Measurements from ENCODE around the gene GCGR.

GCGR gene

DNA sequence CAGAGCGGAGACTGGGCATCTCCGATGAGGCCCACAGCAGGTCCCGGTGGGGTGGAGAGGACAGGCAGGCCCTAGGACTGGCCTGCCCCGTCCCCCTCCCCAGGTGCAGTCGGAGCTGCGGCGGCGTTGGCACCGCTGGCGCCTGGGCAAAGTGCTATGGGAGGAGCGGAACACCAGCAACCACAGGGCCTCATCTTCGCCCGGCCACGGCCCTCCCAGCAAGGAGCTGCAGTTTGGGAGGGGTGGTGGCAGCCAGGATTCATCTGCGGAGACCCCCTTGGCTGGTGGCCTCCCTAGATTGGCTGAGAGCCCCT, 9.4 kb downstream of the GCGR start:
- ATAC-seq (ENCODE audit: insufficient read depth, low read depth): no peak
- Histone ChIP-seq H2AFZ (ENCODE audit: low read depth, low read length) (no peak overlapping the region), H4K20me1 (ENCODE audit: insufficient read depth, low read length) (0 out of 2 replicates have a peak, but pooled peaks cover 7% of the 10 kb centered on the region), H3K4me1 (ENCODE audit: insufficient read depth, low read length) (no peaks in the 10 kb centered on the region), H3K4me2 (ENCODE audit: insufficient read depth, low read length) (no peak overlapping the region), H3K9ac (ENCODE audit: low read depth, low read length) (no peak overlapping the region), H3K9me3 (ENCODE audit: insufficient read depth, low read length, severe bottlenecking) (no peaks in the 10 kb centered on the region), H3K27me3 (ENCODE audit: insufficient read depth, low read length, poor library complexity) (no peaks in the 10 kb centered on the region), H3K4me3 (ENCODE audit: low read depth in 1 of 2, low read length in 2 of 2) (no peak overlapping the region), H3K36me3 (ENCODE audit: insufficient read depth, low read length) (no peaks in the 10 kb centered on the region), H3K27ac (ENCODE audit: low read length) (no peak overlapping the region), H3K79me2 (ENCODE audit: insufficient read depth, low read length) (no peaks in the 10 kb centered on the region)
- no peak for DNase-seq
- TF ChIP-seq EZH2 (IDR thresholded peaks at IDR 0.05; ENCODE audit: borderline replicate concordance, low read depth, low read length, severe bottlenecking): no peak
- TF ChIP-seq, protein P1, sequence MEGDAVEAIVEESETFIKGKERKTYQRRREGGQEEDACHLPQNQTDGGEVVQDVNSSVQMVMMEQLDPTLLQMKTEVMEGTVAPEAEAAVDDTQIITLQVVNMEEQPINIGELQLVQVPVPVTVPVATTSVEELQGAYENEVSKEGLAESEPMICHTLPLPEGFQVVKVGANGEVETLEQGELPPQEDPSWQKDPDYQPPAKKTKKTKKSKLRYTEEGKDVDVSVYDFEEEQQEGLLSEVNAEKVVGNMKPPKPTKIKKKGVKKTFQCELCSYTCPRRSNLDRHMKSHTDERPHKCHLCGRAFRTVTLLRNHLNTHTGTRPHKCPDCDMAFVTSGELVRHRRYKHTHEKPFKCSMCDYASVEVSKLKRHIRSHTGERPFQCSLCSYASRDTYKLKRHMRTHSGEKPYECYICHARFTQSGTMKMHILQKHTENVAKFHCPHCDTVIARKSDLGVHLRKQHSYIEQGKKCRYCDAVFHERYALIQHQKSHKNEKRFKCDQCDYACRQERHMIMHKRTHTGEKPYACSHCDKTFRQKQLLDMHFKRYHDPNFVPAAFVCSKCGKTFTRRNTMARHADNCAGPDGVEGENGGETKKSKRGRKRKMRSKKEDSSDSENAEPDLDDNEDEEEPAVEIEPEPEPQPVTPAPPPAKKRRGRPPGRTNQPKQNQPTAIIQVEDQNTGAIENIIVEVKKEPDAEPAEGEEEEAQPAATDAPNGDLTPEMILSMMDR (IDR thresholded peaks at IDR 0.05; ENCODE audit: borderline replicate concordance, extremely low read depth, low read length, poor library complexity, severe bottlenecking): no peak

DNA sequence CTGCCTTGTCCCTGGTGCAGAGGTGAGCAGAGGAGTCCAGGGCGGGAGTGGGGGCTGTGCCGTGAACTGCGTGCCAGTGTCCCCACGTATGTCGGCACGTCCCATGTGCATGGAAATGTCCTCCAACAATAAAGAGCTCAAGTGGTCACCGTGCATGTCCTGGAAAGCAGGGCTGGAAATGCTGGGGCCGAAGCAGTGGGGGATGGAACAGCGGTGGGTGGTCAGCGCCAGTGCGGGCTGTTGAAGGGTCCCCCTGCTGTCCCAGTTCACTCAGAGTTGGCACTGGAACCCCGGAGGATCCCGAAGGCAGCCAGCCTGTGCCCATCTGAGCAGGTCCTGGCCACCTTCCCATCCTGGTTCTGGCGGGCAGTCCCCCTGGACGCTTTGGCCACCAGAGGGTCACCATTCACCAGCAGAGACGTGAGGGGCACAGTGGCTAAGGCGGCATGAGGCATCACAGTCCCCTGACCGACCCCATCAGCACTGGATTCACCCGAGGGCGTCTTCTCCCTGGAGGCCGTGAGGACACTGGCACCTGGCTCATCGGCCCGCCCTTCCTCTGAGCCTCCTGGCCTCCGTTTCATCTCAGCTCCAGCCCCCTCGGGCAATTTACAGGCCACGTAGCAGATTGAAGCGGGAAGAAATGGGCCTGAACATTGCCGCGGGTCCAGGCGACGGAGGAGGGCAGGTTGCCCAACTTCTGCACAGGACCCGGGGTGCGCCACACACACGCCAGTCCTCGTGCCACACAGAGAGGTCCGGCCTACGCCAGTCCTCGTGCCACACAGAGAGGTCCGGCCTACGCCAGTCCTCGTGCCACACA, 10.1 kb downstream of the GCGR start:
- no peak overlapping the region for H3K4me3 ChIP-seq (ENCODE audit: low read depth in 1 of 2, low read length in 2 of 2)
- ATAC-seq (ENCODE audit: insufficient read depth, low read depth): no peak
- no peaks in the 10 kb centered on the region for H3K27me3 ChIP-seq (ENCODE audit: insufficient read depth, low read length, poor library complexity)
- DNase-seq: no peak
- no peaks in the 10 kb centered on the region for H3K4me1 ChIP-seq (ENCODE audit: insufficient read depth, low read length)
- H3K79me2 ChIP-seq (ENCODE audit: insufficient read depth, low read length): no peaks in the 10 kb centered on the region
- TF ChIP-seq, protein P1 (IDR thresholded peaks at IDR 0.05; ENCODE audit: borderline replicate concordance, extremely low read depth, low read length, poor library complexity, severe bottlenecking): no peak
- TF ChIP-seq EZH2 (IDR thresholded peaks at IDR 0.05; ENCODE audit: borderline replicate concordance, low read depth, low read length, severe bottlenecking): no peak
- no peak overlapping the region for H3K9ac ChIP-seq (ENCODE audit: low read depth, low read length)
- no peak overlapping the region for H3K27ac ChIP-seq (ENCODE audit: low read length)
- 0 out of 2 replicates have a peak, but pooled peaks cover 4% of the 10 kb centered on the region for H4K20me1 ChIP-seq (ENCODE audit: insufficient read depth, low read length)
- no peaks in the 10 kb centered on the region for H3K9me3 ChIP-seq (ENCODE audit: insufficient read depth, low read length, severe bottlenecking)
- H3K36me3 ChIP-seq (ENCODE audit: insufficient read depth, low read length): no peaks in the 10 kb centered on the region
- H3K4me2 ChIP-seq (ENCODE audit: insufficient read depth, low read length): no peak overlapping the region
- no peak overlapping the region for H2AFZ ChIP-seq (ENCODE audit: low read depth, low read length)

DNA sequence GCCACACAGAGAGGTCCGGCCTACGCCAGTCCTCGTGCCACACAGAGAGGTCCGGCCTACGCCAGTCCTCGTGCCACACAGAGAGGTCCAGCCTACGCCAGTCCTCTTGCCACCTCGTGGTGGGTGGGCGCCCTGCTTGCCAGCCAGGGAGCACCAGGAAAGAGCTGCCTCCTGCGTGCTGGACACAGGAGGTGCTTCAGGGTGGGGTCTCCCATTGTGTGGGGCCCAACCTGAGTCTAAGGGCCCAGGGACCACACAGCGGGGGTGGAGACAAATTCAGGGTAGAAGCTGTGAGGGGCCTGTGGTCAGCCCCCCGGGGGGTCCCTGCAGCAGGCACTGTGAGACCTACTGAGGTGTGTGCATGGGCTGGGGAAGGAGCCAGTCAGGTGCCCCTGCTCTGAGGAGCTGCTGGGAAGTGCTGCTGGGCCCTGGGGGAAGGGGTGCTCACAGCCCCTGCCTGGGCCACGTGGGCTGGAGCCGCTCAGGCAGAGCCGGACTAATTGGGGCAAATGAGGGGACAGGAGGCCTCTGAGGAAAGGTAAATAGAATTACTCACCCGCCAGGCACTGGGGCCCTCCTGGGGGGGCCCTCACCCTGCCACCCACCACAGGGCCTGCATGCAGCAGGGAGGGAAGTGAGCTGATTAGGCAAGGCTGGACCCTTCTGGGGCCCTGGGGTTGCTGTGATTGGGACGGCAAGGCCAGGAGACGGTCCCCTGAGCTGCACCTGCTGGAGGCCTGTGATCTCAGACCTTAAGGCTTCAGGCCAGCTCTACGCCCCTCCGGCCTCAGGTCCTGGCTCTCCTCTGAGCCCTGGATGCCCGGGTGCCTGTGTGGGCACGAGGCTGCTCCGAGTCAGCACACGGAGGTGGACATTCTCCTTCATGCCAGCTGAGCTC, 11.0 kb downstream of the GCGR start:
- no peak overlapping the region for H3K4me2 ChIP-seq (ENCODE audit: insufficient read depth, low read length)
- no peaks in the 10 kb centered on the region for H3K79me2 ChIP-seq (ENCODE audit: insufficient read depth, low read length)
- H3K9me3 ChIP-seq (ENCODE audit: insufficient read depth, low read length, severe bottlenecking): no peaks in the 10 kb centered on the region
- no peaks in the 10 kb centered on the region for H3K36me3 ChIP-seq (ENCODE audit: insufficient read depth, low read length)
- no peaks in the 10 kb centered on the region for H3K4me1 ChIP-seq (ENCODE audit: insufficient read depth, low read length)
- no peak for DNase-seq
- no peak overlapping the region for H2AFZ ChIP-seq (ENCODE audit: low read depth, low read length)
- 0 out of 2 replicates have a peak, but pooled peaks cover 4% of the 10 kb centered on the region for H4K20me1 ChIP-seq (ENCODE audit: insufficient read depth, low read length)
- no peak overlapping the region for H3K27ac ChIP-seq (ENCODE audit: low read length)
- no peak overlapping the region for H3K4me3 ChIP-seq (ENCODE audit: low read depth in 1 of 2, low read length in 2 of 2)
- no peak overlapping the region for H3K9ac ChIP-seq (ENCODE audit: low read depth, low read length)
- ATAC-seq (ENCODE audit: insufficient read depth, low read depth): no peak
- TF ChIP-seq, protein P1 (IDR thresholded peaks at IDR 0.05; ENCODE audit: borderline replicate concordance, extremely low read depth, low read length, poor library complexity, severe bottlenecking): no peak
- TF ChIP-seq EZH2 (IDR thresholded peaks at IDR 0.05; ENCODE audit: borderline replicate concordance, low read depth, low read length, severe bottlenecking): no peak
- no peaks in the 10 kb centered on the region for H3K27me3 ChIP-seq (ENCODE audit: insufficient read depth, low read length, poor library complexity)
